Gastrocnemius medialis (tissue), 4 donors: ENCODE measurements around the gene LRMDA. TPM values are rescaled to one million over a fixed set of nuclear protein-coding genes. Genes with fewer than 3 reads are reported as not detected.

Experiments
- ATAC-seq, 2 donors: fragments of 150-250 bp; one replicate each; pipeline ENCODE4 v1.9.1; 2016
- DNase-seq, 2 donors: peaks; one replicate each; pipeline ENCODE4 v3.0.0-alpha.2; 2019
- H3K27ac ChIP-seq, 4 donors: fragments of 200-600 bp; sonication (generic); 1 replicate in 1 of 4; 2 replicates in 3 of 4; pipeline ENCODE4 v1.5.1; 2016 to 2018; ENCODE audit warnings: mild to moderate bottlenecking in 2 of 4, moderate library complexity in 1 of 4
- H3K27me3 ChIP-seq, 3 donors: fragments of 200-600 bp; sonication (generic) in 2 of 3; 1 replicate in 1 of 3; 2 replicates in 2 of 3; pipeline versions ENCODE4 v1.5.1 to v1.6.0; 2016 to 2019; ENCODE audit warnings: mild to moderate bottlenecking in 1 of 3, moderate library complexity in 1 of 3
- H3K36me3 ChIP-seq, 2 donors: fragments of 200-600 bp; sonication (generic) in 1 of 2; one replicate each; pipeline ENCODE4 v1.5.1; 2017 to 2018
- H3K4me1 ChIP-seq, 2 donors: fragments of 200-600 bp; sonication (generic) in 1 of 2; one replicate each; pipeline ENCODE4 v1.5.1; 2016 to 2017; ENCODE audit warnings: mild to moderate bottlenecking in 2 of 2
- H3K4me3 ChIP-seq, 4 donors: fragments of 200-600 bp; sonication (generic) in 3 of 4; 1 replicate in 1 of 4; 2 replicates in 3 of 4; pipeline ENCODE4 v1.5.1; 2016 to 2019; ENCODE audit warnings: mild to moderate bottlenecking in 2 of 4
- H3K9me3 ChIP-seq, 3 donors: fragments of 200-600 bp; sonication (generic) in 2 of 3; 1 replicate in 1 of 3; 2 replicates in 2 of 3; pipeline ENCODE4 v1.5.1; 2016 to 2019
- CTCF ChIP-seq, 5 experiments: fragments of 450-650 bp in 3 of 5; fragments of 200-600 bp in 2 of 5; sonication (generic) in 2 of 5; IDR thresholded peaks in 4 of 5; conservative IDR thresholded peaks in 1 of 5; 1 replicate in 4 of 5; 2 replicates in 1 of 5; pipeline ENCODE4 v1.5.1; 2016 to 2019; ENCODE audit warnings: antibody characterized with exemption in 5 of 5, mild to moderate bottlenecking in 3 of 5, moderate library complexity in 3 of 5
- POLR2A ChIP-seq, 2 donors: fragments of 450-650 bp; IDR thresholded peaks; one replicate each; pipeline ENCODE4 v1.6.1; 2017; ENCODE audit warnings: antibody characterized with exemption in 2 of 2, mild to moderate bottlenecking in 2 of 2, moderate library complexity in 2 of 2
- in situ Hi-C, 4 donors: fragments of 200-750 bp; cut with MboI; loops; one replicate each; pipeline versions ENCODE4 v1.15.0 to v1.8.0; 2017; ENCODE audit warnings: low sequenced_read_pairs in 4 of 4
- intact Hi-C: fragments of 100-400 bp; cut with DNase I; formaldehyde crosslinking; loops from one replicate; pipeline ENCODE4 v1.15.1; 2023; ENCODE audit warnings: low total_unique reads
- total RNA-seq, 4 donors: library from RNA; depleted of rRNA; stranded (reverse); fragments of >200 nt; gene quantifications; one replicate each; pipeline versions ENCODE4 v1.1.0 to v1.2.3, GENCODE V29; 2016

Gene LRMDA
- total RNA-seq, 4 donors from 2014 or later: 0.80 to 4.5 (median 1.4) TPM

GRCh38 chr10:75962395-75963061, 531.1 kb downstream of the LRMDA start:
- Histone ChIP-seq H3K27ac (no peak overlapping the region), H3K36me3 (no peaks in the 10 kb centered on the region), H3K9me3 (no peaks in the 10 kb centered on the region), H3K4me1 (no peaks in the 10 kb centered on the region), H3K4me3 (no peak overlapping the region), H3K27me3 (no peaks in the 10 kb centered on the region)
- ATAC-seq: no peak
- in situ Hi-C loops (no loop called here), intact Hi-C loops (no loop called here)
- no peak for TF ChIP-seq POLR2A (IDR thresholded peaks at IDR 0.05)
- DNase-seq: no peak

- no peaks in the 10 kb centered on the region for H3K9me3 ChIP-seq
- no peaks in the 10 kb centered on the region for H3K4me1 ChIP-seq
- DNase-seq (no peak), ATAC-seq (no peak)
- no peak overlapping the region for H3K4me3 ChIP-seq
- H3K27me3 ChIP-seq: no peaks in the 10 kb centered on the region
- intact Hi-C loops: no loop called here
- TF ChIP-seq CTCF (IDR thresholded peaks at IDR 0.05 in 4 of 5, conservative IDR thresholded peaks at IDR 0.05 in 1 of 5) (no peak), POLR2A (IDR thresholded peaks at IDR 0.05) (no peak)
- no peaks in the 10 kb centered on the region for H3K36me3 ChIP-seq
- H3K27ac ChIP-seq: no peak overlapping the region
- in situ Hi-C loops: no loop called here
Measured at GRCh38 chr10:75967491-75967890, 536.1 kb downstream of the LRMDA start.

GRCh38 chr10:75969031-75969430, 537.6 kb downstream of the LRMDA start:
- Histone ChIP-seq H3K9me3 (no peaks in the 10 kb centered on the region), H3K27ac (no peak overlapping the region), H3K27me3 (no peaks in the 10 kb centered on the region), H3K36me3 (no peaks in the 10 kb centered on the region), H3K4me3 (no peak overlapping the region), H3K4me1 (no peaks in the 10 kb centered on the region)
- intact Hi-C loops: no loop called here
- ATAC-seq (no peak), DNase-seq (no peak)
- in situ Hi-C loops: no loop called here
- no peak for TF ChIP-seq POLR2A (IDR thresholded peaks at IDR 0.05)
- TF ChIP-seq CTCF (IDR thresholded peaks at IDR 0.05 in 4 of 5, conservative IDR thresholded peaks at IDR 0.05 in 1 of 5): no peak

GRCh38 chr10:75971402-75972211, 540.2 kb downstream of the LRMDA start:
- no peaks in the 10 kb centered on the region for H3K36me3 ChIP-seq
- no peak for DNase-seq
- H3K27ac ChIP-seq: peak overlapping the region; percentile 19 to 53 (median 40)
- peak; percentile 40 to 61 for ATAC-seq
- in situ Hi-C loops (no loop called here), intact Hi-C loops (no loop called here)
- H3K4me1 ChIP-seq: no peaks in the 10 kb centered on the region
- H3K9me3 ChIP-seq: no peaks in the 10 kb centered on the region
- H3K4me3 ChIP-seq: no peak overlapping the region
- H3K27me3 ChIP-seq: no peaks in the 10 kb centered on the region
- TF ChIP-seq CTCF (IDR thresholded peaks at IDR 0.05 in 4 of 5, conservative IDR thresholded peaks at IDR 0.05 in 1 of 5): no peak
- TF ChIP-seq POLR2A (IDR thresholded peaks at IDR 0.05): no peak

GRCh38 chr10:75972491-75973276, 541.3 kb downstream of the LRMDA start:
- Histone ChIP-seq H3K27ac (peak overlapping the region; percentile 14 to 47 (median 36)), H3K4me3 (no peak overlapping the region), H3K9me3 (no peaks in the 10 kb centered on the region), H3K27me3 (no peaks in the 10 kb centered on the region), H3K4me1 (no peaks in the 10 kb centered on the region), H3K36me3 (no peaks in the 10 kb centered on the region)
- DNase-seq (peak; percentile 19 to 30), ATAC-seq (peak; percentile 68 to 74)
- intact Hi-C loops (no loop called here), in situ Hi-C loops (no loop called here)
- TF ChIP-seq CTCF (IDR thresholded peaks at IDR 0.05 in 4 of 5, conservative IDR thresholded peaks at IDR 0.05 in 1 of 5): no peak
- no peak for TF ChIP-seq POLR2A (IDR thresholded peaks at IDR 0.05)
